Duodenal mucosa (tissue), 2 donors: ENCODE data around the gene REM2.

Experiments
- H3K27ac ChIP-seq: one replicate; pipeline ENCODE4 v1.7.0; 2013; ENCODE audit warnings: low read depth, low read length
- H3K27me3 ChIP-seq, 2 donors: one replicate each; pipeline ENCODE4 v1.7.0; 2013; ENCODE audit warnings: low read length in 2 of 2, control low read depth in 1 of 2; ENCODE audit not compliant: insufficient read depth in 2 of 2, control insufficient read depth in 1 of 2
- H3K36me3 ChIP-seq, 2 donors: one replicate each; pipeline ENCODE4 v1.7.0; 2013; ENCODE audit warnings: low read length in 2 of 2, control low read depth in 1 of 2; ENCODE audit not compliant: insufficient read depth in 2 of 2, control insufficient read depth in 1 of 2
- H3K4me1 ChIP-seq, 2 donors: one replicate each; pipeline ENCODE4 v1.7.0; 2013; ENCODE audit warnings: low read length in 2 of 2, control low read depth in 1 of 2; ENCODE audit not compliant: insufficient read depth in 2 of 2, control insufficient read depth in 1 of 2
- H3K4me3 ChIP-seq, 2 donors: one replicate each; pipeline ENCODE4 v1.7.0; 2013; ENCODE audit warnings: low read length in 2 of 2, low read depth in 1 of 2
- H3K9ac ChIP-seq, 2 donors: one replicate each; pipeline ENCODE4 v1.7.0; 2013; ENCODE audit warnings: low read length in 2 of 2, low read depth in 1 of 2
- H3K9me3 ChIP-seq, 2 donors: one replicate each; pipeline ENCODE4 v1.7.0; 2013; ENCODE audit warnings: low read length in 2 of 2, control low read depth in 1 of 2; ENCODE audit not compliant: control insufficient read depth in 1 of 2

Gene REM2

GRCh38 chr14:22861651-22862050, 21.4 kb upstream of the REM2 start:
- Histone ChIP-seq H3K36me3 (no peaks in the 10 kb centered on the region), H3K4me1 (no peaks in the 10 kb centered on the region)

GRCh38 chr14:22864979-22865378, 18.0 kb upstream of the REM2 start:
- no peak overlapping the region for H3K27ac ChIP-seq
- no peaks in the 10 kb centered on the region for H3K9me3 ChIP-seq
- H3K4me3 ChIP-seq: no peak overlapping the region
- no peaks in the 10 kb centered on the region for H3K36me3 ChIP-seq
- no peaks in the 10 kb centered on the region for H3K27me3 ChIP-seq
- no peaks in the 10 kb centered on the region for H3K4me1 ChIP-seq
- no peak overlapping the region for H3K9ac ChIP-seq

More at GRCh38 chr14:22861651-22862050, 21.4 kb upstream of the REM2 start:
- Histone ChIP-seq H3K9ac (no peak overlapping the region), H3K4me3 (no peak overlapping the region), H3K27me3 (no peaks in the 10 kb centered on the region), H3K9me3 (no peaks in the 10 kb centered on the region), H3K27ac (no peak overlapping the region)

GRCh38 chr14:22865424-22866405, 17.3 kb upstream of the REM2 start:
- H3K27ac ChIP-seq: no peak overlapping the region
- no peak overlapping the region for H3K9ac ChIP-seq
- no peaks in the 10 kb centered on the region for H3K27me3 ChIP-seq
- peaks cover 4 to 7% of the 10 kb centered on the region in 2 donors for H3K4me1 ChIP-seq
- H3K36me3 ChIP-seq: no peaks in the 10 kb centered on the region
- H3K4me3 ChIP-seq: no peak overlapping the region
- H3K9me3 ChIP-seq: no peaks in the 10 kb centered on the region

DNA sequence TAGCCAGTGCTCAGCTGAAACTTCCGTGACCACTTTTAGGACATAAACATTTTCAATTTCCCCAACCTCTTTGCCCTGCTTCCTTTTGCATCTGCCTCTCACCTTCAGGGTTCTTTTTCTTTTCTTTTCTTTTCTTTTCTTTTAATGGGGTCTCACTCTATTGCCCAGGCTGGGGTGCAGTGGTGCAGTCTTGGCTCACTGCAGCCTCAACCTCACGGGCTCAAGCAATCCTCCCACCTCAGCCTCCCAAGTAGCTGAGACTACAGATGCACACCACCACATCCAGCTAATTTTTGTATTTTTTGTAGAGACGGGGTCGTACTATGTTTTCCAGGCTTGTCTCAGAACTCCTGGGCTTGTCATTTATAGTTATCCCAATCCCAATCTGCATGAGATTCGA, 16.1 kb upstream of the REM2 start:
- no peak overlapping the region for H3K4me3 ChIP-seq
- H3K9me3 ChIP-seq: no peaks in the 10 kb centered on the region
- no peaks in the 10 kb centered on the region for H3K36me3 ChIP-seq
- no peak overlapping the region for H3K27ac ChIP-seq
- peaks cover 7% of the 10 kb centered on the region in 2 donors for H3K4me1 ChIP-seq
- H3K27me3 ChIP-seq: no peaks in the 10 kb centered on the region
- H3K9ac ChIP-seq: no peak overlapping the region

DNA sequence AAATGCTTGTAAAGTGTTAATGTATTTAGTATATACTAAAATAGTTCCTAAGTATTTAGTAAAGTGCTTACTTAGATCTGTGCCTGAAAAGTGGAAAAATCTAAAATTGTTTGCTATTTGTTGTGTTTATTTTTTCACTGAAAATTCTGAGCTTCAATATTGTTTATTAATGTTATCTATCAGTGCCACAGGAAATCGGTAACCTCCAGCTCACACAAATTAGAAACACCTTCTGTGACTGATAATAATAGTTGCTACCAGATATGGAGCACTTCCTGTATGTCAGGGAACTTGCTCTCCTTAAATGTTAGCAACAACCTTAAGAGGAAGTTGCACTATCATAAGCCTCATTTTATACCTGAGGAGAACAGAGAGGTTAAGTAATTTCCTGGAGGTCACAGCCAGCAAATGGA, 12.2 kb upstream of the REM2 start:
- H3K9me3 ChIP-seq: no peaks in the 10 kb centered on the region
- H3K4me3 ChIP-seq: peak overlapping the region; percentile 72 to 95
- peak overlapping the region; percentile 59 to 82 for H3K9ac ChIP-seq
- peaks cover 14 to 20% of the 10 kb centered on the region in 2 donors for H3K4me1 ChIP-seq
- peak overlapping the region; percentile 95 for H3K27ac ChIP-seq
- no peaks in the 10 kb centered on the region for H3K27me3 ChIP-seq
- H3K36me3 ChIP-seq: peaks cover 16 to 26% of the 10 kb centered on the region in 2 donors

- H3K4me1 ChIP-seq: peaks cover 19 to 25% of the 10 kb centered on the region in 2 donors
- H3K36me3 ChIP-seq: peaks cover 22 to 32% of the 10 kb centered on the region in 2 donors
- H3K4me3 ChIP-seq: peak within 1 kb of the TSS; percentile 72 to 95
- H3K27ac ChIP-seq: peak within 1 kb of the TSS; percentile 95
- H3K9me3 ChIP-seq: no peaks in the 10 kb centered on the region
- peak within 1 kb of the TSS; percentile 59 to 82 for H3K9ac ChIP-seq
- no peaks in the 10 kb centered on the region for H3K27me3 ChIP-seq
Measured at GRCh38 chr14:22871224-22872032, 11.6 kb upstream of the REM2 start, which contains the start of gene LRP10. LRP10 (plus strand) TSS chr14:22871740; CDS start chr14:22872304, 564 bp downstream.

GRCh38 chr14:22872033-22872832, 10.8 kb upstream of the REM2 start:
- Histone ChIP-seq H3K27me3 (no peaks in the 10 kb centered on the region), H3K27ac (peak overlapping the region; percentile 95), H3K4me3 (peak overlapping the region; percentile 72 to 95), H3K4me1 (peaks cover 21 to 27% of the 10 kb centered on the region in 2 donors), H3K36me3 (peaks cover 30 to 40% of the 10 kb centered on the region in 2 donors), H3K9me3 (no peaks in the 10 kb centered on the region), H3K9ac (peak overlapping the region; percentile 59 to 82)

GRCh38 chr14:22872833-22873520, 10.0 kb upstream of the REM2 start:
- Histone ChIP-seq H3K9me3 (no peaks in the 10 kb centered on the region), H3K27me3 (no peaks in the 10 kb centered on the region), H3K4me1 (peaks cover 21 to 27% of the 10 kb centered on the region in 2 donors), H3K4me3 (peak overlapping the region; percentile 72 to 95), H3K36me3 (peaks cover 37 to 47% of the 10 kb centered on the region in 2 donors), H3K27ac (no peak overlapping the region), H3K9ac (peak overlapping the region; percentile 59 to 82)
